Measurements from ENCODE around the gene TMEM8B. TPM values are rescaled to one million over a fixed set of nuclear protein-coding genes. Genes with fewer than 3 reads are reported as not detected.

TMEM8B gene
- total and polyA plus RNA-seq, 2 of the 8 experiments (the other 6 are each of a cell fraction or from before 2014, with no cell fraction given), result 7.5 to 10.4 TPM

DNA sequence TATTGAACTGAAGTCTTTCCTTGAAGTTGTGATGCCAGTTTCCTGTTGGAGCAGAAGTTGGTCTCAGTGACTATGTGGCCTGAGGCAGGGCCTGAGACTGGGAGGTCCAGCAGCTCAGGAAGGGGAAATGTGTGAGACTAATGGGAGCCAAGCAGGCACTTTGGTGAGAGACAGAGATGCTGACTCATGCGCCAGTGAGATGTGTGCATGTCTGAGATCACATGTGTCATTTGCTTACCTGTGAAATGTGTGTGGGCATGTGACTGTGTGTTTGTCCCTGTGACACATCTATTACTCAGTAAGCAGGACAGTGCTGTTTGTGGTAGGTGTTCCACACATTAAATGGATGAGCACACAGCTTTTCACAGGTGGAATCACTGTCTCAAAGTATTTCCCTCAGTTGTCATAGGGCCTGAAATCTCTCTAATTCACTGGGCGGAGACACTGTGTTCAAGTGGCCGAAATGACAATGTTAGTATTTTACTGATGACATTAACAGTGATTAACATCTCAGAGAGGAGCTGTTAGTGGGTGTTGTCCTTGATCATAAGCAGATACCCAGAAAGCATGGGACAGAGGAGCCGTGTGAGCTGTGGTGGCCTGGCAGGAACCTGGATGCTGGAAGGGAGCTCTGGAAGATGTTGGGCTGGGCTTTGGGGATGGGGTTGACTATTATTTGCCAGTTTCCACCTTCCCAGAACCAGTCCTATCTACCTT lies 30.2 kb upstream of the TMEM8B start (continued):
- TF ChIP-seq RAD21 (IDR thresholded peaks at IDR 0.05 in 1 of 2, conservative IDR thresholded peaks at IDR 0.05 in 1 of 2; ENCODE audit: low read depth in 2 of 2, low read length in 2 of 2) (no peak), CBX5 (IDR thresholded peaks at IDR 0.05; ENCODE audit: low read depth, low read length) (no peak), RXRA (IDR thresholded peaks at IDR 0.05; ENCODE audit: insufficient read depth, low read depth, low read length) (no peak)
